Stimulated activated naive CD4-positive, alpha-beta T cell (primary cell): ENCODE data around the gene UNC5C.

Experiments used
- DNase-seq, 6 experiments: peaks; one replicate each; lab custom pipeline; 2025; lab: John Stamatoyannopoulos, UW

The UNC5C gene

DNA sequence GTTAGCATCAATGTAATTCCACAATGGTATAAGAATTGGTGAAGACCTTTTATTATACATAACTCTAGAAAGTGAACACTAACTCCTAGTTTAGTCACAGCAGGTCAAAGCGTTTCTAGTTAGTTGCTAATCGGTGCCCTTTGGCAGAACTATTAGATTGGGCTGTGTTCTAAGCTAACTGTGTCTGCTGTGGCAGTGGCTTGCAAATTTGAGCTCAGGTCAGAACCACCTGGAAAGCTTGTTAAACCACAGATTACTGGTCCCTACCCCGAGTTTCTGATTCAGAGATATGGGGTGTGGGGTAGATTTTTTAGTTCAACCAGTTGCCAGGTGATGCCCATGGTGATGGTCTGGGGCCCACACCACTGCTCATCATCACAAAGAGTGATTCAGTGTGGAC is 332.1 kb downstream of the UNC5C start:
- DNase-seq = no peak

GRCh38 chr4:95215991-95216605 is 332.7 kb downstream of the UNC5C start:
- no peak for DNase-seq

DNA sequence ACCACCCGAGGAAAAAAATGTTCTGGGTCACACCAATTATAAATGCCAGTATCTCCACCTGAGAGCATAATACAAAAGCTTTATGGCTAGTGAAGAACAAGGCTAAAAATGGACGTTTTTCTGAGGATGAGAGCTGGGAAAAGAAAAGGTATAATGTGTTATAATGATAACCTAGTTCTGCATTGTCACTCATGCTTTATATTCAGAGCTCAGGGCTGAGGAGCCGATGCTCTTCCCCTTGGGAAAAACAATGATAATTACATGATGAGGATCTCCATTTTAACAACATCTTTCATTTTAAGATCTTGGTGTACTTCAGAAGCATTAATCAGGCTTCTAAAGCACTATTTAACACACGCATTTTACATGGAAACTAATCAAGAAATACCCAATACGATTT is 333.7 kb downstream of the UNC5C start:
- DNase-seq = no peak

DNA sequence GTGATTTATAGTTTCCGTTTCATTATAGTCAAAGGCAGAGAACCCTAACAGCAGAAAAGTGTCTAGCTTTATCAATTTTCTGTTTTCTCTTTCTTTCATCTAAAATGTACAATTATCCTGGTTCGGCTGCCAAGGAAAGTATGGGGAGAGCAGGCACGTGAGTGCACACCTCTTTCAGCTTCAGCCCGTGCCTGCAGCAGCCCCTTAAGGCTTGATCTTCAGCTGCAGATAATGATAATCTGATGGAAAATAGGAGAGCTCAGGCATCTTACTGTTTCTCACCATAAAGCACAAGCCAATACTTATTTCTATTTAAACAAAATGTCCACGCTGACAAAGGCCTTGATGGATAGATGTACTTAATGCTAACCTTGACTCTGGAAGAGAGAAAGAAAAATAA is 334.4 kb downstream of the UNC5C start:
- no peak for DNase-seq

GRCh38 chr4:95213366-95213765 is 335.4 kb downstream of the UNC5C start:
- no peak for DNase-seq

DNA sequence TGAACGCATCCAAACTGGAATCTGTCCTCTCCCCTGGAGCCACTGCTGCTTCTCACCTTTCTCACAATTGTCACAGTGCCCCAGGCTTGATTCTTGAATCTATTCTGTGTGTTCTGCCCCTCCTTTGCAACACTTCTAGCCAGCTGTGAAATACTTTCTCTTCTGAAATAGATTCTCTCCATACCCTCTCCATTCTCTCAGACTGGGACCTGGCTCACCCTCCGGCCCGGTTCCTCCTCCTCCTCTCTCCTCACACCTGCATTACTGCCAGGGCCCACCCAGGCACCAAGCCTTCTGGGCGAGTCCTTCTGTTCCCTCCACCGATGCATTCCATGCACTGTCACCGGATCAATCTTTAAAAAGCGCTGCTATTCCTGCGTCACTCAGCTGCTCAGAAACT is 336.1 kb downstream of the UNC5C start:
- DNase-seq = no peak

DNA sequence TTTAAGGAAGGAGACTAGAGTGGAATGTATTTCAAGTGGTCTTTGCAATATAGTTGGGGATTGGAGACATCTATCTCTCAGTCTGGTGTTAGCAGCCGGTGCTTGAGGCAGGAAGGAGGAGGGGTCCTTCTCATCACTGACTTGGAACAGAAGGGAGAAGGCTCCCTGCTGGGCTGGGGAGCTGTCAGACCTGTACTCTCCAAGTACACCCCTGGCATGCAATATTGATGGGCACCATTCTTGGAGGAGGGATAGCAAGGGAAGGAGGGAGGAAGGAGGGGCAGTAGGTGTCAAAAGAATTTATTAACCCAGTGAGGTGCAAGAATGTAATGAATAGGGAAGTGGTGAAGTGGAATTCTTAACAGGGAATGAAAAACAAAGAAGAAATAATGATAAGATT is 338.8 kb downstream of the UNC5C start:
- no peak for DNase-seq

- no peak for DNase-seq
Observed at GRCh38 chr4:95204873-95205272, 343.9 kb downstream of the UNC5C start.

DNA sequence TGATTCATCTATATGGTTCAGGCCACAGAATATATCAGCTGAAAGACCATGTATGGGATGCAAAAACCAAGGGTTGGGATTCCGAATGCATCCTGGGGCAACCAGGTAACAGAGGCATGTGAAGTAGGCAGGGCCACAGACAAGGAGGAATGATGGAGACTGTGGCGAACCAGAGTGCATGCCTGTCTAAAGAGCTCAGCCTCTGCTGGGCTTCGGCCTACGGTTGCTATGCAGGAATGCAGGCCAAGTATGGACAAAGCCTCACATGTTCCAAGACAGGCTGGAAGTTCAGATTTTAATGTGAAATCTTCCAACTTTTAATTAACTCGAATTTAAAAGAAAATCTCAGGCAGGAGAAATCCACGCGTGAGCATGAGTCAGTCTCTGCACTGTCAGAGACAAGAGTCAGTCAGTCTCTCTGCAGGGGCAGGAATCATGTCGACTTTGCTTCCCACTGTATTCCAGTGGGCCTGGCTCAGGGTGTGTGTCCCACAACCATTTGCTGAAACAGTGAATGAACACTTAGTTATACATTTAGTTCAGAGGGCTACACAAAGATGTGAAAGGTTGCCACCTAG is 344.4 kb downstream of the UNC5C start:
- DNase-seq = no peak

- DNase-seq = no peak
Observed at GRCh38 chr4:95198961-95199360, 349.8 kb downstream of the UNC5C start.

DNA sequence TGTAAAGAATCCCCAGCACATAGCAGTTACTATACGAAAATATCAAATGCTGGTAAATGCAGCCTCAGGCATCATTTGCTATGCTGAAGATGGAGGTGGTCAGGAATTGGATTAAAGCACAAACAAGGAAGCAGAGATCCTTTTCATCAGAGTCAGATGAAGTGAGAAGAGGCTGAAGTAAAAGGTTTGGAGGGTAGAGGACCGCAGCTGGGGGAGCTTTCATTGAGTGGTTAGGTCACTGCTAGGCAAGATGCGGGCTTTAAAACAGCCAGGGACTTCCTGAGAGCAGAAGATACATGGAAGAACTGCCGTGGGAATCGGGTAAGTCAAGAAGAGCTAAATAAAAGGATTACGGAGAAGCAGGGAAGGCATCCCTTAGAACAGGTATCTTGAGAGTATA is 351.4 kb downstream of the UNC5C start:
- DNase-seq = no peak

GRCh38 chr4:95193391-95194224 is 355.2 kb downstream of the UNC5C start:
- DNase-seq = no peak

GRCh38 chr4:95191537-95191936 is 357.2 kb downstream of the UNC5C start:
- DNase-seq = no peak

- no peak for DNase-seq
Observed at GRCh38 chr4:95190751-95191436, 357.9 kb downstream of the UNC5C start.

GRCh38 chr4:95188701-95189370 is 359.9 kb downstream of the UNC5C start:
- DNase-seq = peak in 1 of 6 experiments; percentile 10

GRCh38 chr4:95186666-95187065 is 362.1 kb downstream of the UNC5C start:
- DNase-seq = no peak

DNA sequence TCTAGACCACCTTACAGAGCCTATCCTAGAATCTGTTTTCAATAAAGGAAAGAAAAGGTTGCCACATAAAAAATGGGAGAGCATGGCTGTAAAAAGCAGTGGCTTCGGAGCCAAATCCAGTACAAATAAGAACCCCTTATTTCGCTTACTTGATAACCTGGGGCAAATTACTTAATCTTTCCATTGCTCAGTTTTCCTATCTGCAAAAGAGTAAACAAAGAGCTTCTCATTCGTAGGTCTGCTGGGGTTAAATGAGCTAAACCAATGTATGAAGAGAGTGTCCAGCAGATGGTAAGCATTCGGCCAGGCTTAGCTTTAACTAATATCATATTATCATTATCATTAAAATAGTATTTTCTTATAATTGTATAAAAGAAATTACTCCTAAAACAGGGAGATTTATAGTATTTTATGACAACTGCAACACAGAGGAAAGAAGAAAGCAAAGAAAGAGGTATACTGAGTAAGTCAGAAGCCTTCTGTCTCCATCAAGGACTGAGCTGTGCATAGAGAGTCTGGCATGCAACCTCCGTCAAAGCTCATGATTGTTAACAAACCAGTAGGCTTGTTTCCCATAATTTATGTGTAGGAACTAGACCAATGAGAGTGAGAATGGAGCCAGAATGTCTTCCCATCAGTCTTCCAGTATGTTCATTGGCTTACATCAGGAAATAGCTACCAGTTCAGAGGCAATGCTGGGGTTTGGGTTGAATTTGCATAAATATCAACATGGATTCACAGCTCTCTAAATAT is 364.9 kb downstream of the UNC5C start:
- no peak for DNase-seq

GRCh38 chr4:95181996-95182306 is 366.8 kb downstream of the UNC5C start:
- no peak for DNase-seq

DNA sequence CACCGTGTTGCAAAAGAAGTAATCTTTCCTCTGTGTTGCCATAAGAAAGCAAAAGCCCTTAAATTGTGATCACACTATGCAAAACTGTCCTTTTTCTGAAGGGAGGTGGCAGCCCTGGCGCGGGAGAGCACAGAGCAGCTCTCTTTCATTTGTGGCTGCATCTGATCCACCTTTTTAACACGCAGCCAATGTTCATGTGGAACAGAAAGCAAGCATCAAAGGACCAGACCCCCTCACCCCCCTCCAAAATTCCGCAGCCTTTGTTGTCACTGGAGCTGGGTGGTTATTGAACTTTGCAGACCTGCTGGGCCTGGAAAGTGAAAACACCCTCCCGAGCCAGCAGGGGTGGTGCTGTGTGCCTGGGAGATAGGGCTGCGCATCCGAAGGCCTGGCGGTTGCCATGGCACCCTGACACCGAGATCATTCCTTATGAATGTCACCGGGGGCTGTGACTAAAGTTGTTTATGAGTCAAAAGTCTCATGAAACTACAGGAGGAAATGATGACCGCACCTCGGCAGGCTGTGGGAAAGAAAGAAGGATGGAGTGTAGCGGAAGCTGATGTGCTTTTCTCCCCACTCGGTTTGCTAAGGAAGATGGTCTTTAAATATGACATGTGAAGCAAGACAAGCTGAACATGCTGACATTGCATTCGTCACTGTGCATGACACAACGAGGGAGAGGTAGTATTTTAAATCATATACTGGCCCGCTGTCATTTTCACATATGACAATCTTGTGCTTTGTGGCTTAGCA is 367.4 kb downstream of the UNC5C start:
- no peak for DNase-seq

DNA sequence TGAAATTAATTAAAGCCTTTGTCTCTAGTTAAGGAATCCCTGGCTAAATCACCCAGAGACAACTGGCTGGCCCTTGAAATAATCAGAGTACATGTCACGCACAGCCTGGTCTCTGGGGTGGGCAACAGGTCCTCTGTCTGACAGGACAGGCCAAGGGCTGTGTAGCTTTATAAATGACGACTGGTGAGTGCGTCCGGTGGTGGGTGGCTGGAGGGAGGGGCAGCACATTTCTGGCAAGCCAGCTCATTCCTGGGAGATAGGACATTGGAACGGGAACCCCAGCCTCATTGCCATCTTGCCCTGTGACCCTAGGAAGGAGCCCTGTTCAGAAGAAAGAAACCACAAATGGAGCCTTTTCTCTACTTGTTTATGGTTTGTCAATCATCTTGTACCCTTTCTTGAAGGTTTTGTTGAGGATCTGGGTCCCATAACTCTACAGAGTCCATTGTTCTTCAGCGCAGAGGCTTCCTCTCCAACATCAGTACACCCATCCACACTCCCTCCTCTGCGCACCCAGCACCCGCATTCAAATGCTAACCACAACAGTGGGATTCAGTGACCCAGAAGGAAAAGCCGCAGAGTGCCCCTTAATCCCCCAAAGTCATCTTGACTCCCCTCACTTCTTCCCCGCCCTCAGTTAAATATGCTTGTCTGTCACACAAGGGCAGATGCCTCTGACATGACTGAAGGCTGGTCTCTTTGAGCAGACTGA is 368.1 kb downstream of the UNC5C start:
- no peak for DNase-seq
